GM19395 (cell line): ENCODE measurements around the gene HAGH.

Experiments
- ATAC-seq: cut with Tn5 transposase; IDR thresholded peaks from one replicate; pipeline ENCODE4 v1.9.1; 2021; ENCODE audit warnings: mild to moderate bottlenecking, moderate library complexity; ENCODE audit not compliant: unreplicated experiment

HAGH gene

GRCh38 chr16:1832838-1833454 is 6.3 kb upstream of the HAGH start:
- no peak for ATAC-seq

GRCh38 chr16:1831186-1832075 is 4.8 kb upstream of the HAGH start:
- ATAC-seq, result no peak

DNA sequence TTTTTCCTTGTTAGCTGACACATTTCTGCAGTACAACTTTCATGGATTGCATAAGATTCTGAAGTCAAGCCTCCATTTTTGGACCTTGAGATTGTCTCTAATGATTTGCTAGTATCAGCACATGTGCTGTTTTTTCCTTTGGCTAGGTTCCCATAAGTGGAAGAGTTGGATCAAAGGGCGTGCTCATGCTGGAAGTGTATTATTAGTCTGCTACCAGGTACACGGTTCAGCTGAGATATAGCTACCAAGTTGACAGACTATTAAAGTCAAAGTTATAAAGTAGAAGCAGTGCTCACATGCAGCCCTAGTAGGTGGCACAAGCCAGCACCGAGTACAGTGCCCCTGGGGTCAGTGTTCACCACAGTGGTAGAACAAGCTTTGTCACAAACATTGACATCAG is 3.6 kb upstream of the HAGH start:
- ATAC-seq, result no peak

DNA sequence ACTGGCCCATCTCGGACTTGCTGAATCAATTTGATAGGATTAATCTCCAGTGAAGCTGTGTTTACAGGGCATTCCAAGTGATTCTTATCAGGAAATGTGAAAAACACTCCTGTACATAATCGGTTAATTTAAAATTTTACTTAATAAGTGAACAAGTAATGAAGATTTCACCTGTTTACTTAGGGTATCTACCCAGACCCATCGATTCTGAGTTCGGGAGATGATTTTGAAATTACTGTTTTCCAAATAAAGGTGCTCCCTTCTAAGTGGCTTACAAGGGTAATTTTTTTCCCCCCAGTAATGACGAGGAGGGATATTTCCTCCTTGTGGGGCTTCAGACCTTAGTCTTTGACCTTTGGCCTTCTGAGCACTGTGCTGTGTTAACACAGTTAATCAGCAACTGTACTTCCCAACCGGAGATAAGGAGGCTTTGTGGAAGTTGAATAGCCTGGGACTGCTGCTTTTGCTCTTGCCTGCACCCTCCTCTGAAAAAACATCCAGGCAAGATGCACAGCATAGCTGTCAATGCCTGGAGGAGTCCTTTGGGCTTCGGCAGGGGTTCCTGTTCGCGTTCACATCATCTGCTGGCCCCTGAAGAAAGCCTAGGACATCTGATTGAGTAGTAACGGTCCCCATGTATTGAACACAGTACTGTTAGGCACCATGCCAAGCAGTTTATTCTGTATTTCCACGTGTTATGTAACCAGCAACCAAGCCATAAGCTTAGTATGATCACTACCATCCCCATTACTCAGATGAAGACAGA is 2.2 kb upstream of the HAGH start:
- ATAC-seq, result no peak

GRCh38 chr16:1825864-1826690 is 548 bp downstream of the HAGH start:
- peak; percentile 54 for ATAC-seq

- ATAC-seq, result no peak
These were observed 1.2 kb downstream of the HAGH start for GRCh38 chr16:1825381-1825863.

- ATAC-seq, result no peak
These were observed 2.8 kb downstream of the HAGH start for GRCh38 chr16:1823821-1824220.

DNA sequence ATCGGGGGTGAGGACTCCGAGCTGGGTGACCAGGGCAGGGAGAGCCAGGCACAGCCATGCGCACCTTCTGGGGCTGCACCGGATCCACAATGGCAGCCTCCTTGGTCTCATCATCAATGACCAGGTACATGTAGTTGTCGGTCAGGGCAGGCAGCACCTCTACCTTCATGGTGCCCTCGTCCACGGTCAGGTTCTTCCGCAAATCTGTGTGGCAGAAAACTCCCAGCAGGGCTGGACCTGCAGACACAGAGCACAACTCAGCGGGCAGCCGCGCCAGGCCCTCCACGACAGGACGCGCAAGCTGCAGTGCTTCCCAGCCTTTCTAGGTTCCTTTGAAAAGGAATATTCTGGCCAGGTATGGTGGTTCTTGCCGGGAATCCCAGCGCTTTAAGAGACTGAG is 3.8 kb downstream of the HAGH start:
- no peak for ATAC-seq

- no peak for ATAC-seq
These were observed 4.6 kb downstream of the HAGH start for GRCh38 chr16:1821861-1822611.

GRCh38 chr16:1820946-1821290 is 5.7 kb downstream of the HAGH start:
- no peak for ATAC-seq

GRCh38 chr16:1820096-1820945 is 6.3 kb downstream of the HAGH start:
- ATAC-seq, result no peak

- ATAC-seq, result no peak
These were observed 7.0 kb downstream of the HAGH start for GRCh38 chr16:1819611-1820010.

DNA sequence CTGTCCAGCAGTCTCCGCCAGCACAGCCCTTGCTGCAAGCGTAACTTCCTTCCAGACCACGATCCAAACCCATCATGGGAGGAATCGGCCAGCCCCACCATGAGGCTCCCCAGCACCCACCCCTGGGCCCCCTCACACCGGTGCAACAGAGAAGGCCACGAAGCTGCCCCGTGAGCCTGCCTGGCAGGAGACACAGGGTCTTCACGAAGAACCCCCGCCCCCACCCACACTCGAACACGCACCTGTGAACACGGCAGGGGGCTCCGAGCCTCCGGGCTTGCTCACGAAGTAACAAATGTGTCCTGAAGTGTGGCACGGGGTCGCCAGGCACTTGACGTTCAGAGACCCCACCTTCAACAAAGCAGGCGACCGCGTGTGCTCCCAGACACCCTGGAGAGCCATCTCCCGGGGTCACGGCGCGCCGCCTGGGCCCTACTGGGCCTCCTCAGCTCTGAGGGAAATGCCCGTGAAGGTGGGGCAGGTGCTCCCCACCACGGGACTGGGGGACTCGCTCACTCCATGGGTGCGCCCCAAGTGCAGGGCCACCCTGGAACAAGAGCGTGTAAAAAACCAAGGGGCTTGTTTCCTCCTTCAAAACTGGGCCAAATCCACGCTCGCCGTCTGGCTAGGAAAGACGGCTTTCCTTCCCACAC is 7.6 kb downstream of the HAGH start:
- ATAC-seq, result no peak

GRCh38 chr16:1818204-1818872 is 8.3 kb downstream of the HAGH start:
- no peak for ATAC-seq

DNA sequence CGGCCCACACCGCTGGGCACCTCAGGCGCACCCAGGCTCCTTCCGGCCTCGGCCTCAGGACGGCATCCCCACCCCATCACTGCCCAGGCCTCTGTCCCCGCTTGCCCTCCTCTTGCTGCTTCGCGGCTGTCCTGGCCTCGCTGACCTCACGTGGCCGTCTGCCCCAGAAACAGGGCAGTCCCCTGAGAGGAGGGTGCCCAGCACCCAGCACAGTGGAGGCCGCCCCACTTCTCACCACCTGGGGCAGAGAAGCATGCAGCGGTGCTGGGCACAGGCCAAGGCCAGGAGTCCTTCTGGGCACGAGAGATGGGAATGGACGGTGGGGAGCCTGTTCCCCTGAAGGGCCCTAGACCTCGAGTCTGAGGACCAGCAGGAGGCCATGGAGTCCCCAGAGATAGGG is 8.9 kb downstream of the HAGH start:
- ATAC-seq, result no peak

DNA sequence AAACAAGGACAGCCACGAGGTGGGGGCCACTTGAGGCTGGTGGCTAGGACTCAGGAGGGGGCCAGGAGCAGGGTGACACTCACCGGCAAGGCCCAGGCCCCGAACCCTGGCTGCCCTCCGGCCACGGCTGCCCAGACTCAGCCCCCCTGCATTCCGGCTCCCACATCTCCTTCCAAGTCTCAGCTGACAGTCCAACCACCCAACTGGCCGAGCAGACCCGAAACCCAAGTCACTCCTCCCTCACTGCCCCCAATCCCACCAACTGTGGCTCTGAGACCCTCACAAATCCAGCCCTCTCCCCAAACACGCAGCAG is 9.4 kb downstream of the HAGH start:
- no peak for ATAC-seq

- no peak for ATAC-seq
These were observed 10.0 kb downstream of the HAGH start for GRCh38 chr16:1816396-1817275.
